Hematopoietic multipotent progenitor cell treated with erythropoietin and hydrocortisone succinate and interleukin-3 and kit ligand, for 8 days (in vitro differentiated cells): ENCODE measurements around the gene ASTN2.
A peak's percentile ranks its signal among the peaks of the same experiment; 100 is the strongest.

Experiments used
- DNase-seq: peaks from one replicate; pipeline ENCODE4 v3.0.0-alpha.2; 2015

Gene ASTN2

DNA sequence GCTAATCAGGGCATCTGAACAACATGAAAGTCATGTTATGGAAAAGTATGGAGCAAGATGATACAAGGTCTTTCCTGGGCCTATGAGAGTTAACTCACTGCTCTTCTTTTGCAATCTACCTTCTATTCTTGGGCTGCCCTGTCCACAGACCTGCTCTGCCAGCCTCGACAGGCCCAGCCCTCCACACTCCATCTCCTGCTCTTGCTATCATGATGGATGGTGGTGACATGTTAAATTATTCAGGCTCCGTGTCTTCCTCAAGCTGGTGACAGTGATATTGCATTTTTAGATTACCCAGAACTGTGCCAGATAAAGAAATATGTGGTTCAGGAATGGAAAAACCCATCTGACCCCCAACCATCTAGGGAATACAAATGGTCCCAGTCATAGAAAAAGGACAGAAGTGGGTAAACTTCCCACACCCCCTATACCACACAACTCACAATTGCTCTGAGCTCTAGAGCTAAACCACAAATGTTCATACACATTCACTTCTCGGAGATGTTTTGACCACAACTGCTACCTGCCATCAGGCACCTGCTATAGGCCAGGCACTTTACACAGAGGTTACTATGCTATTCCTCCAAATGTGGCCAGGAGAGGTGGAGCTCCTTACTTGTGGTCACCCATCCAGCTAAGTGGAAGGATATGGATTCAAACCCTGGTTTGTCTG is 311.3 kb downstream of the ASTN2 start:
- DNase-seq, result no peak

DNA sequence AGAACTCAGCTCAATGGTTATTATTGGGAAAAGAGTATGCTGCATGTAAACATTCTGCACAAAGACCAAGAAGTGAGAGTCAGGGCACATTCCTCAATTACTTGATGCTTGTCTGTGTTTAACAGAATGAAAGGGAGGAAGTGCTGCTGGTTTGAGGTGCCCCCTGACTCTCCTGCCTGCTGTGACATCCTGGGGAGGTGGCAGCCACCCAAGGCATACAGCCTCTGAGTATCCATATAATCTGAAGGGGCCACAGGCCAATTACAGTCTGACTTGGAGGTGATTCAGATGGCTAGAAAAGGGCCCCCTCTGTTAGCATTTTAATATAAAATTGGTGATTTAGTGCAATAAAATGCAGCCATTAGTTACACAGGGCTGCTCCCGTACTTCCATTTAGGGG is 313.8 kb downstream of the ASTN2 start:
- no peak for DNase-seq

DNA sequence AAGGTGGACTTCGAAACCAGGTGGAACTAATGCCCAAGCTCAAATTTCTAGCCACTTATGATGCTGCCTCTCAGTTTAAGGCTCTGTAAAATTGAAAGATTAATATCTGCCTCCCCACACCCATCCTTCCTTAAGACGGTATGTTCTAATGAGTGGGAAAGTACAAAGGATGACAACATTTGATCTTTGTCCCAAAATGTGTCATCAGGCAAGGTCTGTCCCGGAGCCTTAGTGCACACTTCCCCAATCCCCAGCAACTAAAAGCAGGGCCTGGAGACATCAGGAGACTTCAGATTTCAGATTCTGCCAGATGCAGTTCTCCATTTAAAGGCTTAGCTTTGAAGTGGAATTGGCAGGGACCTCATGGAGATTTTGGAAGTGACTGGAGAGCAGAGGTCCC is 316.5 kb downstream of the ASTN2 start:
- no peak for DNase-seq

DNA sequence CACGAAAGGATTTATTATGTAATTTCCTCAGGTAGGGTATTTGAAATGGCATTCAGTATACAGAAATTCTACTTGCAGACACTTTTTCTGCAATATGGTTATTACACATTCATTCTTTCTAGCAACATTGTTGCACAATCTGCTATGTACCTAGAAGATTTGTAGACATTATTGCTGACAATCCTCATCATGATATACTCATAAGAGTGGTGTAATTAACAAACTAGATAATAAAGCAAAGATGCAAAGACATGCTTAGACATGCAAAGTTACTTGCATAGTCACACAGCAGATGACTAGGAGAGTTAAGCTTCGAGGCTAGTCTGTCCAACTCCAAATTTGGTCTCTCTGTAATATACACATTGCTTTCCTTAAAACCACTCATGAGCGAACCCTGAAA is 317.1 kb downstream of the ASTN2 start:
- no peak for DNase-seq

DNA sequence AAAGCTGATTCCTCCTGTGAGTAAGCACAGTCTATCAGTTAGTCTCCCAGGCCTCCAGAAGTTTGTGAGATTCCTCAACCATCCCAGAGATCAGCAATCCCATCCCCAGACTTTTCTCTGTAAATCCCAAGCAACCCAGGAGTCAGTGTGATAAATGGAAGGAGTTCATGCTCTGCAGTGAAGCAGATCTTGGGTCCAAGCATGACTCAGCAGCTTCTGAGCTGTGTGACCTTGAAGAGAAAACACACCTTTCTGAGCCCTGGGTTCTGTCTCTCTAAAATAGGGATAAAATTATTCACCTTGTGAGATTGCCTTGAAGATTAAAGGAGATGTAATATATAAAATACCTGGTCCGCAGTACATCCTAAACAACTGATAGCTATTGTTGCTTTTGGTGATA is 318.7 kb downstream of the ASTN2 start:
- DNase-seq, result no peak

DNA sequence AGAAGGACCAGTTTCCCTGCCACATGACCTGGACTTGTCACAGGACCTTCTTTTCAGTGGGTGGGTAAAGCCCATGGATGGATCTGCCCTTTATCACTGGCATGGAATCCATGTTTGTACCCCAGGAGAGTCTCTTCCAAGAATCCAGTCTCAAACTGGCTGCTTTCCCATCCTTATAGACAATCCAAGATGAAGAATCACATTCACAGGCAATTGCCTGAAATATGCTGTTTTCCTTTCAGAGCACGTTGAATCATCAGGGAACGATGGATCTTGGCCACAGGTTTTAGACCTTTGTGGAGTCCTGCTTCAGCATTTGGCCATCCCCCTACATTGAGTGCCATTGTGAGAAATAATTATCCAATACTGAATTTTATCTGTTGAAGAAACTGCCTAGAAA is 319.8 kb downstream of the ASTN2 start:
- no peak for DNase-seq

DNA sequence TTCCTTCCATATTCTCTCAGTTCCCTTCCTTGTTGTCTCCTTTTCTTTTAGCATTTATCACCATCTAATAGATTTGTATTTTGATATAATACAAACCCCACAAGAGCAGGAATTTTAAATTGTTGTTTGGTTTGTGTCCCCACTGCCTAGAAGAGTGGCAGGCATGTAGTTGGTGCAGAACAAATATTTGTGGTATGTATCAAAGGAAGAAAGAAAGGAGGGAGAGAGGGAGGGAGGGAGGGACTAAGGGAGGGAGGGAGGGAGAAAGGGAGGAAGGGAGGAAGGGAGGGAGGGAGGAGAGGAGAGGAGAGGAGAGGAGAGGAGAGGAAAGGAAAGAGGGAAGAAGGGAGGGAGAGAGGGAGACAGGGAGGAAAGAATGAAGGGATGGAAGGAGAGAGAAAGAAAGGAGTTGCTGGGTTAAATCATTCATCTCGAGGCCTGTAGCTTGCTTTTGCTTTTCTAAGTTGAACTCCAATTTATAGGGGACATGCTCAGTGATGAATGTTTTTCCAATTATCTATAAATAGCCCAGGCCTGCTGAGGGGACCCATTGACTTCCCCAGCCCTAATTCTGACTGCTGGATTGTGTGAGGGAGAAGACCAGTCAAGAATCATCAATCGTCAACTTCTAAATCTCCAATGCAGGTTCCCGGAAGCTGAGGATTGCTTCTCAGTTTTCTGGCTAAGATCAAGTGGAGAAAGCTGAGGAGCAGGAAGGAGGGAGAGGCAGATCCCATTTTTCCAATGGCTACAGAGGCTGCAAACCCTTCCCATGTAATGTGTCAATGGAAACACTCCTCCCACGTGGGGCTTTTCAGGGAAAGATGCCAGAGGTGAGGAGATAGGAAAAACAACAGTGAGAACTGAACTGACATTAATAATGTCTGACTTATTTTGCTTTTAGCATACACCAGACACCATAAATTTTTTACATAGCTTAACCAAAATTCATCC is 320.7 kb downstream of the ASTN2 start:
- DNase-seq, result no peak

DNA sequence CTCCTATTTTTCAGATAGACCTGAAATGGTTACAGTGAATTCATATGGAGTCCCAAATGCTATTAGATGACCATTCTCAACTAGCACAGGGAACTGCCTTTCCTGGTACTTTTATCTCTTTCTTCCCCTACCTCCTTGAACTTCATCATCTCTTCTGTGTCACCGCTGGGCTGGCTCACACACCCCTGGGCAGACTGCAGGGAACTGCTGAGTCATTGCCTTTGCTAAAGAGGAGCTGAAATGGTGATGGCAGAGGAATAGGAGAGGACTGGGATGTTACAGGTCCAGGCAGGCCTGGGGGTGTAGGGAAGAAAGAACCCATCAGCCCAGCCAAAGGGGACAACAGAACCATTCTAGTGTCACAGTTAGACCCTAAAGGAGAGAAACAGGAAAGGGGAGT is 322.3 kb downstream of the ASTN2 start:
- DNase-seq, result no peak

DNA sequence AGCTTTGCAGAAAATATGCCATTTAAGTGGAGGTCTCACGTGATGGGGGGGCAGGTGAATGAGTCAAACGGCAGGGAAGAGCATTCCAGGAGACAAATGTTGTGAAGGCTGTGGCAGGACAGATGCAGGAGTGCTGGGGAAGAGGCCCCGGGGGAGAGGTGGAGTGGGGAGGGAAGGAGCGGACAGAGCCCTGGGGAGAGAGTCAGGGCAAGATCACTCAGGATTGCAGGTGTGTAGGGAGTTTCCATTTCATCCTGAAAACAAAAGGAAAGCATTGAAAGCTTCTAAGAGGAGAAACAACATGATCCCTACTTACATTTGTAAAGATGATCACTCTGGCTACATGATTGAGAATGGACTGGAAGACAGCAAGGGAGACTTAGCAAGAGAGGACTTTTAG is 323.3 kb downstream of the ASTN2 start:
- no peak for DNase-seq

DNA sequence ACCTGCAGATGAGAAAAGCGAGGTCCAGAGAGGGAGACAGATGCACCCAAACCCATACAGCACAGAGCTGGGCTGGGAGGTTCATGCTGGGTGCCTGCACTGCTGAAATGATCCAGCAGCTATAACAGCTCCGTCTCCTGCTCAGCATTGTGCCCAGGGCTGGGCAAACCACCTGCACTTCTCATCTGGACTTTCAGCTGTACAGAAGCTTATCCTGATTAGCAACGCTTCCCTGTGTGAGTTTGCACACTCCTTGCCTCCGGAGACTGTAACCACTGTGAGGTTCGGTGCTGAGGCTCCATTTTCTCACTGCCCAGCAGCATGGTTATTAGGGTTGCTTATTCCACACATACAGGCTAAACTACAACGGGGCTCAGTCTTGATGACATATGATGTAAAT is 326.1 kb downstream of the ASTN2 start:
- no peak for DNase-seq

DNA sequence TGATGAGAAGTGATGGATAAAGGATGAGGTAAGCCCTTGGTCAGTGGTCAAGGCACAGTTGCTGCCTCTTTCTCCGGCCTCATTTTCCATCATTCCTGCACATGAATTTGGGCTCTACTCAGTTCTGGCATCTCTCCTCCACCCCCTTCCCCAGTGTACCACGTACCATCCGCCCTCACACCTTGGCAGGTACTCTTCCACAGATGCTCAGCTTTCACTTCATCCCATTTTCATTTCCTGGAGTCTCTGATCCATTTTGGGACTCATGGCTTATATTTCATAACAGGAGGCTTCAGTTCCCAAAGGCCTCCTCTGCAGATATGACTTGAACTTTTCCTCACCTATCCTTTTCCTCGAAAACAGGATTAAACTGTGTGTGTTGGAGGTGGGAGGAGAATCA is 326.7 kb downstream of the ASTN2 start:
- no peak for DNase-seq

DNA sequence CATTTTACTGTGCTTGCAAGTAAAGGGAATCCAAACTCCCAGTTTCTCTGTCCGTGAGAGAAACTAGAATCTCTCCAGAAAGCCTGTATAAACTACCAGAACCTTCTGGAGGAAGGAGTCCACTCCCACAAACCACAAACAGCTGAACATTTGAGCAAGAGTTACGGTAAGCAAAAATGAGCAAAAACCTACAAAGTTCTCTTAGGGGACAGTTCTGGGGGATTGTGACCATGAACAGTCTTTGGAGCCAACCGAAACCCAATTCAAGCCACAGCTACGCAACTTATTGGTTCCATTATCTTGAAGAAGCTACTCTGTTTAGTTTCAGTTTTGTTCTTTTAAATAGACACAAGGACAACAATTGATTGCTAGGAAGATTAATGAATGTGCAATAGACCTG is 330.6 kb downstream of the ASTN2 start:
- DNase-seq, result no peak

DNA sequence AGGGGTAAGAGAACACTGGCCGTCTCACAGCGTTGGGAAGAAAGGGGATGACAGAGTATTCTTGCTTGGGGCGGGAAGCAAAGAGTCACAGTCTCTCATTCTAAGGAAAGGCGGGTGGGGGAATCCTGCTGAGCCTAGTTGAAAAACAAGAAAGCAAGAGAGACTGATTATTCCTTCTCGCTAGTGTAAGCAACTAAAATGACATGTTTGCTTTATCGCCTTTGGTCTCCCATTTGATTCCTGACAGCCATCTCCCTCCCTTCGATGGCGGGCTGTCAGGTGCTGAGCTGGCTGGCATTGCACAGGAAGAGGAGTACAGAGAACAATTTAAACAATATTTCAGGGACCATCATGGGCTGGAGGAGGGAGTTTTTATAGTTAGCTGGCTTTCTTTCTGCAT is 331.3 kb downstream of the ASTN2 start:
- no peak for DNase-seq

DNA sequence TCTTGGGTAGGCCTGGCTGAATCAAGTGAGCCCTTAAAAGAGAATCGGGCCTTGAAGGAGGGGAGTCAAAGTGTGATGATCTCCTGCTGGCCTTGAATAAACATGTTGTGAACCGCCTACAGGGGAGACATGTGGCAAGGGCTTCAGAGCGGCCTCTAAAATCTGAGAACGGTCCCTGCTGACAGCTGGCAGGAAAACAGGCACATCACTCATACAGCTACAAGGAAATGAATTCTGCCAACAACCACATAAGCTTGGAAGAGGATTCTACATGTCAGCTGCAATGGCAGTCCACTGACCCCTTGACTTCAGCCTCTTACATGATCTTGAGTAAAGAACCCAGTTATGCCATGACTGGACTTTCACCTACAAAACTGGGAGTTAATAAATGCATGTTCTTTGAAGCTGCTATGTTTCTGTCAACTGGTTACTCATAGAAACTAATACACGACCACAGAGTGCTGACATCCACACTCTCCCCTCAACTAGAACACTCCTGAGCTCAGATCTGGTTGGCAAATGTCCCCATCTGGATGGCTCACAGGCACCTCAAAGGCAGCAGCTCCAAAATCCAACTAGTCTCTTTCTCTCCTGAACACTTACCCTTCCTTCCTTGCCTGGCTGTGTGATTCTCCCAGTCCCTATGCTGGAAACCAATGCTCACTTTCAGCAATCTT is 333.1 kb downstream of the ASTN2 start:
- DNase-seq, result no peak

DNA sequence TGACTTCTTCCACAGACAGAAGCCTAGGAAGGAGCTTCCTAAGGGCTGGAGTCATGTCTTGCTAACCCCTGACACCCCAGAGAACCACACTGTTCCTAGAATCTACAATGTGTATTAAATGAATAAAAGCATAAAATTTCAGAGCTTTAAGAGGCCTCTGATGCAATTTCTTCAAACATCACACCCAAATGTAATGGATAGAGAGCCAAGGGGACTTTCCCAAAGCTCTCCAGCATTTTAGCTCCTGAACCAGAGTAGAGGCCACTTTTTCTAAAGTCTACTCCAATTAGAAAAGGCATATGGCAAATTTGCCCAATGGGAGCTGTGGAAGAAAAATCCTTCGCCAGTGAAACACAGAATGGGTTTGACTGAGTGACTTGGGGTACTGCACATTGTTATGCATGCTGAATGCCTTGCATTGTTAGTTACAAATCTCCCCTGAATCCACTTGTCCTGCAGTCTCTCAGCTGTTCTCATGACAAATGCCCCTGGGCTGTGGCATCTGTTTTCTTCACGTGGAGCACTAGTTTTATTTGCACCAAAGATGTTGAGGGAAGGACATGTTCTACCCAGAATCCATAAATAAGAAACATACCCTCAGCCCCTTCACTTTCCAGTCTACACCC is 334.0 kb downstream of the ASTN2 start:
- no peak for DNase-seq

DNA sequence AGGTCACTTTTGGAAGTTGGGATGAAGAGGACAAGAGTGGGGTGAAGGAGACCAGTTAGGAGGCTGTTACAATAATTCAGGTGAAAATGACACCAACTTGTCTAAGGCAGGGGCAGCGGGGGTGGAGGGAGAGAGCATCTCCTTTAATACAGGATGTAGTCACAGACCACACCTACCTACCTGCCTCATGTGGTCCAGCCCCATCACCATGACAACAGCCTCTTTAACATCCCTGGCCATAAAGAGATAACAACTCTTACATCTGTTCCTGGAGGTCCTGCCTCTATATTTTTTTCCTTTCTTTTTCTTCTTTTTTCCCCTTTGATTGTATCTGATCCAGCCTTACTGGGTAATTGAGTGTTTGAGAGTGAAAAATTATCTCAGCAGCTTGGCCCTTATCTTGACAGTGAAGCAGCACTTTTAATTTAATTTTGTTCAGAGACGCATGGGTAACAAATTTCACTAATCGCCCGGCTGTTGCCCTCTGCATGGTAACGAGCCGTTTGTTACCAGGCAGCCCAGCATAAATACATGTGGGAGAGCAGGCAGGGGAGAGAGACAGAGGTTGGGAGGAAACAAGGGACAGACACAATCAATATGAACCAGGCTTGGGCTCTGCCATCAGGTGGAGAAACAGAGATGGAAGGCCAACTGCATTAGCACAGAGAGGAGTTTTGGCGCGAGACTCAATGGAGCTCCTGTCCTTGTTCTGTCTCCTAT is 338.1 kb downstream of the ASTN2 start:
- no peak for DNase-seq

DNA sequence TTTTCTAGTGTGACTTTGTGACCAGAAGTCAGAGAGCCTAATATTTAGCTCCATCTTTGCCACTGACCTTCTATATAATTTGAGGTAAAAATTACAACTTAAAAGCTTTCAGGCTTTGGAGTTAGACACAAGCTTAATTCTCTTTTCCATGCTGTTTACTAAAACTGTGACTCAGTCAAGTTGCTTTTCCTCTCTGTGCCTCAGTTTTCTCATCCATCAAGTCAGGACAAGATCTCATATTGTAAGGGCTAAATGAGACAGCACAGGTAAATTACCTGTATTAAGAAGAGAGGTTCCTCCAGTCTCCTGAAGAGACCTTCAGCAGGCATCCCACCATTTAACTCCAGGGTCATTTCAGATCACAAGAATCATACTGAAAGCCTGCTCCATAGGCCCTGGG is 339.2 kb downstream of the ASTN2 start:
- DNase-seq, result no peak

DNA sequence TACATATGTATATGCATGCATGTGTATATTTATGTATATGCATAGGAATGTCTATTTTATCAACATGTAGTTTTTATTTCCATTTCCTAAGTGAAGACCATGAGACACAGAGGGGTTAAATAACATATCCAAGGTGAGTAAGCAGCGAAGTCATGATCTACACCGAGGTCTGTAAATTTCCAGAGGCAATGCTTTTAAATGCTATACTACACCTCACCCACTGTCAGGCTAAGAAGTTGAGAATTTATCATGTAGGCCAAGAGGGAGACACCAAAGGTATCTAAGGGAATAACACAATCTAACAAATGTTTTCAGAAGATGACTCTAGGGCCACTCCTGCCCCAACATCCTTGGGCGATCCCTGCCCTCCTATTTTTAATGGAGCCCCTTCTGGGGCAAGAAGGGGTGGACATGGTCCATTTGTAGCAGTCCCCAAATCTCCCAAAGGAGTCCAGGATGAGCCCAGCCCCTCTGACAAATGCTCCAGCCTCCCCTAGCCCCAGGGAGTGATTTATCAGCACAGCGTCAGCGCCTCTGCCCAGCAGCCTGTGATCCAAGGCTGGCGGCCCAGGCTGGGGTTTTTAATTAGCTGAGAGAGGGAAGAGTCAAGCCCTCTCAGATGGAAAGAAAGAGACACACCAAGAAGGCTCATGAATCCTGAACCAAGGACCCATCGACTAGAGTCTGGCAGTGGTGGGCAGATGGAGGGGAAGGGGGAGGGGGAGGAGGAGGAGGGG is 339.9 kb downstream of the ASTN2 start:
- DNase-seq, result no peak

DNA sequence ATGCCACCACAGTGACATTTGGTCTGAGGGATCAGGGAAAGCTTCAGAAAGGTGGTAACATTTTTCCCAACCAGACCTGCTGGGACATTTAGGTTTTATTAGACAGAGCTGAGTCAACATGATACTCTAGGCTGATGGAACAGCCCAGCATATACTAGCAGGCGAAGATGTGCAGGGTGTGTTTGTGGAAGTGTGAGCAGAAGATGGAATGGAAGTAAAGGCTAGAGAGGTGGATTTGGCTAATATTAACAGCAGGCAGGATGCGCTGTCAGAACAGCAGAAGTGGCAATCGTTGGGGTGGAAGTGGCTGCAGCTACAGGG is 340.6 kb downstream of the ASTN2 start:
- DNase-seq, result no peak

DNA sequence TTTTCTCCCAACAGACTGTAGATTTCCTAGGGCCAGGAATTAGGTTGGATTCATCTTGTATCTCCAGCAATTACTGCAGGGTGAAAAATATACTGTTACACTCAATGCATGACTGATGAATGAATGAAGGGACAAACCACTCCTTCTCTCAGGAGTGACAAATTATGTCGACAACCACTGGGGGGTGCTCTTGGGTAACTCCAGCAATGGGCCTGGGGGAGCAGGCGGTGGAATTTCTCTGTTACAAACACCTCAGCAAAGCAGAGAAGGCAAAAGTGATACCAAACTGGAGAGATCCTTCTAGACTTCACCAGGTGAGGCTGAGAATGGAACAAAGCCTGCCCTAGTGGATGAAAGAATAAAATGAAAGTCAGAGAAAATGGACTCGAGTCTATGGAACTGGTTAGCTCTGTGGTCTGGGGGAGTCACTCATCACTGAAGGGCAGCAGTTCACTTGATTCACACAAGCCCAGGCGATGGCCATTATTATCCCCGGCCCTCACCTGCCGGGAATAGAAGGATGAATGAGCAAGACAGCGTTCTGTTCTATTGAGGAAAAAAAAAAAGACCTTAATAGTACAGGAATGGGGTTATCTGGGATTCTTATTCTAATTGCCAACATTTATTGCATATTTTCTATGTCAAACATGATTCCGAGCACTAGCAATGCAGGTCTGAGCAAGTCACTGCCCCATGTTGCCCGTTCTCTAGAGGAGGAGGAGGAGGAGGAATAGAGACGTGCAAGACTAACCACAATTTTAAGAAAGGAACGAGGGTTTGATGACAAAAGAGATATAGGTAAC is 341.1 kb downstream of the ASTN2 start:
- DNase-seq, result peak; percentile 5

DNA sequence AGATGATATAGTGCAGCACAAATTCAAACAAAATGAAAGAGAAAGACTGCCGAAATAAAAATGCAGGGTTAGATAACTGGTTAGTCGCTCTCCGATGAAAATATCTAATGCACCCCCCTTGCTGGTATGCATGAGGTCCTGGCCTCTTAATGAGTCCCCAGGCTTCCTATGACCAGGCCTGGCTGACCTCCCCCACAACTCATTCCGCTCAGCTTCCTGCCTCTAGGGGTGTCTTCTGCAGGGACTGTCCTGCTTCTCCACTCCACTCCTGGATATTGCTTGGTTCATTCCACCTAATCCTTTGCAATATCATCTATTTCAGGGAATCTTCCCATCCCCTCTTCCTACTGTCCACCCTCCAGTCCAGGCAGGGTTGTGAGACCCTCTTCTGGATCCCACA is 341.8 kb downstream of the ASTN2 start:
- DNase-seq, result no peak
